Activated CD4-positive, alpha-beta T cell treated with anti-CD3 and anti-CD28 coated beads, Interleukin-2, amount 10 ng/mL, durations not matched to agents 7 days and 5 days (primary cell): ENCODE results near the gene RPSA. TPM values are rescaled to one million over a fixed set of nuclear protein-coding genes. Genes with fewer than 3 reads are reported as not detected.
A peak's percentile ranks its signal among the peaks of the same experiment; 100 is the strongest.
"Not testable (repeated sequence)": the region's sequence is repeated elsewhere in the genome, so short reads cannot be mapped to it uniquely, and the experiment has no call there.

Source experiments
- CTCF ChIA-PET: fragments of 350-600 bp; sonication (Branson Sonifier 250); formaldehyde crosslinking; loops from one replicate; lab custom pipeline; 2021; ENCODE audit warnings: antibody characterized with exemption; lab: Charles Lee
- POLR2A ChIA-PET: fragments of 350-600 bp; sonication (Branson Sonifier 250); formaldehyde crosslinking; loops from one replicate; lab custom pipeline; 2021; ENCODE audit warnings: antibody characterized with exemption; lab: Charles Lee
- DNase-seq: peaks from one replicate; pipeline ENCODE4 v3.0.0-alpha.2; 2020
- H3K27ac Mint-ChIP-seq: one replicate; pipeline ENCODE4 v1.8.0; 2021; ENCODE audit warnings: mild to moderate bottlenecking, moderate library complexity, mixed read lengths
- H3K27me3 Mint-ChIP-seq: one replicate; pipeline ENCODE4 v1.8.0; 2021; ENCODE audit warnings: mixed read lengths
- H3K36me3 Mint-ChIP-seq: one replicate; pipeline ENCODE4 v1.8.0; 2021; ENCODE audit warnings: low read depth, mixed read lengths
- H3K4me1 Mint-ChIP-seq: one replicate; pipeline ENCODE4 v1.8.0; 2021; ENCODE audit warnings: mixed read lengths
- H3K4me3 Mint-ChIP-seq: one replicate; pipeline ENCODE4 v1.8.0; 2021; ENCODE audit warnings: mild to moderate bottlenecking, moderate library complexity, mixed read lengths
- H3K9me3 Mint-ChIP-seq: one replicate; pipeline ENCODE4 v1.8.0; 2021; ENCODE audit warnings: mixed read lengths
- total RNA-seq, 2 experiments: library from RNA; stranded (reverse); gene quantifications; one replicate each; pipeline ENCODE4 v1.2.3, GENCODE V29; 2021

Gene RPSA
- total RNA-seq, 2 experiments from 2014 or later = 1,760 to 1,774 TPM

DNA sequence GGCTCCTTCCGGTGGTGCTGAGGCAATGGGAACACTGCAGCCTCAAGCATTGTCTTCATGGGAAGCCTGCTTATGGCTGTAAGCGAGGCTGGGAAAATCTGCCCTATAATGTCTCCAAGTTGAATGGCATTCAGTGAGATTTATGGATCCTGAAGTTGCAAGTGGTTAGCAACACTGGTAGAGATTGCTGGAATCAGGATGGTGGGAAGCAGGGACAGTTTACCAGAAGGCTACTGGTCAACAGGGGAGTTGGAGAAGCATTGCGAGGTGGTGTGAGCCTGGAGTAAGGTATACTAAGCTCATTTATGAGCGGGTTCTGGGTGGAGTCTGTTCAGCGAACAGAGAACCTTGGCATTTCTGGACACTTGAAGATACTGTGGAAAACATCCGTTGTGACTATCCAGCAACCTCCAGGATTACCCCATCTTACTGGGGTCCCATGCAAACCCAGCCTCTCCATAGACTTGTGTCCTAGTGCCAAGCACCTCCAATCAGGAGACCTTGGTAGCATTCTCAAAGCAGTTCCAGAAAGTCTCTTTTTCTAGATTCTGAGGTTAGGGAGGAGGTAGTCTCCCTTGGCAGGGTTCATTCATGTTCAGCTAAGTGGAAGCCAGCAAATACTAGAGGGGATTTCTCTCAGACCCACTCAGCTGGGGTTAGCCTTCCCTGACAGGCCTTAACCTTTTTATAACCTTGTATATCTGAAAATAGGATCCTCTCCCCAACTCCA lies 7.3 kb downstream of the RPSA start:
- H3K4me3 Mint-ChIP-seq = no peak overlapping the region
- no peaks in the 10 kb centered on the region for H3K9me3 Mint-ChIP-seq
- ChIA-PET CTCF (interaction anchor here (2.9 kb wide), 1 partner anchor 36 kb away, joined by 8 read pairs; no protein-coding TSS in a partner anchor), POLR2A (interaction anchor here (1.2 kb wide), 1 partner anchor 33 kb away, joined by 3 read pairs; no protein-coding TSS in a partner anchor)
- DNase-seq = no peak
- H3K4me1 Mint-ChIP-seq = peaks cover 27% of the 10 kb centered on the region
- H3K27me3 Mint-ChIP-seq = no peaks in the 10 kb centered on the region
- H3K36me3 Mint-ChIP-seq = peaks cover 58% of the 10 kb centered on the region
- H3K27ac Mint-ChIP-seq = peak overlapping the region; percentile 2

DNA sequence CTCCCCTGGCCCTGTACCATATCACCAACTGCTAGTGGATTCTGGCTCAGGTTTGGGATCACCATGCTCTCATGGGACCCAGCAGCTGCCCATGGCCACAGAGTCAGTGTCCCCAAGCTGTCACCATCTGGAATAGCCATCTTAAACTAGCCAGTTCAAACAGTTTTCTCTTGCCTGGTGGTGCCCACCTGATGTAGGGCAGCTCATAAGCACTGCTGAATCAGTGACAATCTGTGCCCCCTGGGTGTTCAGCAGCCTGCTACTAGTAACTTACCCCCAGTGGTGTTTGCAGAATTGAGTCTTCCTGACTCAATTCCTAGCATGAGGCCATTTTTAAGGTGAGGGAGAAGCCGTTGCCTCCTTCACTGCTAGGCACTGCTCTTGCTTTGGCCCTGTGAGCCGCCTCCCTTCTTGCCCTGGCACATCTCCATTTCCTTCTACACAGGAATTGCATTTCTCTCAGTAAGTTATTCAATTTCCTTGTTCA lies 7.9 kb downstream of the RPSA start:
- CTCF ChIA-PET = interaction anchor here (0.5 to 2.9 kb wide), 3 partner anchors 20 to 795 kb away, joined by 3 to 8 read pairs (median 4); no protein-coding TSS in a partner anchor
- Mint-ChIP-seq H3K4me3 (no peak overlapping the region), H3K27ac (no peak overlapping the region), H3K9me3 (no peaks in the 10 kb centered on the region), H3K27me3 (no peaks in the 10 kb centered on the region), H3K36me3 (peaks cover 52% of the 10 kb centered on the region), H3K4me1 (peaks cover 21% of the 10 kb centered on the region)
- POLR2A ChIA-PET = interaction anchor here (1.1 to 1.2 kb wide), 2 partner anchors 8 to 32 kb away, joined by 3 to 9 read pairs; partner anchors contain the start of gene RPSA
- no peak for DNase-seq

DNA sequence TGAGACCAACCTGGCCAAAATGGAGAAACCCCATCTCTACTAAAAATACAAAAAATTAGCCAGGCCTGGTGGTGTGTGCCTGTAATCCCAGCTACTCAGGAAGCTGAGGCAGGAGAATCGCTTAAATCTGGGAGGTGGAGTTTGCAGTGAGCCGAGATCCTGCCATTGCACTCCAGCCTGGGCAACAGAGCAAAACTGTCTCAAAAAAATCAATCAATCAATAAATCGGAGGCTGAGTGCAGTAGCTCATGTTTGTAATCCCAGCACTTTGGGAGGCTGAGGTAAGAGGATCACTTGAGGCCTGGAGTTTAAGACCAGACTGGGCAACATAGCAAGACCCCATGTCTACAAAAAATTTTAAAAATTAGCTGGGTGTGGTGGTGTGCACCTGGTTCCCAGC lies 8.8 kb downstream of the RPSA start:
- Mint-ChIP-seq H3K27ac (peak overlapping the region; percentile 27), H3K36me3 (peaks cover 44% of the 10 kb centered on the region), H3K4me1 (peaks cover 14% of the 10 kb centered on the region)
- not testable (repeated sequence) for H3K27me3 Mint-ChIP-seq, H3K4me3 Mint-ChIP-seq, DNase-seq, H3K9me3 Mint-ChIP-seq
- ChIA-PET POLR2A (interaction anchor here (1.1 to 1.2 kb wide), 2 partner anchors 9 to 31 kb away, joined by 3 to 9 read pairs; partner anchors contain the start of gene RPSA), CTCF (interaction anchor here (1.0 to 2.9 kb wide), 3 partner anchors 8 to 37 kb away, joined by 3 to 8 read pairs (median 4); partner anchors contain the start of gene RPSA)

DNA sequence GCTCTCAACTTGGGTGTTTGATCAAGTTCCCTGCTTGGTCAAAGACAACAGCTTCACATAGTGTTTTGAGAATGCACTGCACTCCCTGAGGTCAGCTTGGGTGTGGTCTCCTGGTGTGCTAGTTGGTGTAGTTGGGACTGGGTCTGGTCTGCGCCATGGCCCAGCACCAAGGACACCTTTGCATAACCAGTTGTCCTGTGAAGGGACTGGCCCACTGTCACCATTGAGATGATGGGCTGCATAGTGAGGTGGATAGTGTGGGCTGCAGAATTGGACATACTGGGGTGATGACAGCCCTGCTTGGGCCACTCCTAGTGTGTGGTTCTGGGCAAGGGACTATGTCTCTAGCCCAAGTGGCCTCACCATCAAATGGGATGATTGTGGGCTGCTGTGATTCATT lies 9.5 kb downstream of the RPSA start:
- H3K36me3 Mint-ChIP-seq = peaks cover 38% of the 10 kb centered on the region
- no peak for DNase-seq
- no peaks in the 10 kb centered on the region for H3K9me3 Mint-ChIP-seq
- H3K27ac Mint-ChIP-seq = no peak overlapping the region
- no peak overlapping the region for H3K4me3 Mint-ChIP-seq
- peaks cover 11% of the 10 kb centered on the region for H3K4me1 Mint-ChIP-seq
- ChIA-PET CTCF (interaction anchor here (1.0 to 2.9 kb wide), 3 partner anchors 9 to 38 kb away, joined by 3 to 8 read pairs (median 4); partner anchors contain the start of gene RPSA), POLR2A (interaction anchor here (0.7 kb wide), 1 partner anchor 24 kb away, joined by 14 read pairs; no protein-coding TSS in a partner anchor)
- H3K27me3 Mint-ChIP-seq = no peaks in the 10 kb centered on the region

DNA sequence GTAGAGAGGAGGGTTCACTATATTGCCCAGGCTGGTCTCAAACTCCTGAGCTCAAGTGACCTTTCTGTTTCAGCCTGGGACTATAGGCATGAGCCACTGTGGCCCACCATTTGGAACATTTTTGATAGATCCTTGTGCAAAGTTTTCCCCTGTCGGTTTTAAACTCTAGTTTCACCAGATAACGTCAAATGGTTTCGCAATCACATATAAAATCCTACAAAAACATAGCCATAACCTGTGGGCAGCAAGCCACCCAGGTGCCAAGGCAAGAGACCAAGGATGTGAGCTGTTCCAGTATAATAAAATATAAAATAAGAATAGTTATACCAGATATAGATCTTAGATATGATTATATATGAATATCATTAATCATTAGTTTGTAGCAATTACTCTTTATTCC lies 10.5 kb downstream of the RPSA start:
- H3K9me3 Mint-ChIP-seq, H3K4me1 Mint-ChIP-seq, DNase-seq, H3K27ac Mint-ChIP-seq, H3K4me3 Mint-ChIP-seq, H3K27me3 Mint-ChIP-seq: not testable (repeated sequence)
- ChIA-PET POLR2A (interaction anchor here (1.2 kb wide), 1 partner anchor 9 kb away, joined by 5 read pairs; no protein-coding TSS in a partner anchor), CTCF (interaction anchor here (1.1 kb wide), 1 partner anchor 128 kb away, joined by 3 read pairs; no protein-coding TSS in a partner anchor)
- H3K36me3 Mint-ChIP-seq = peaks cover 28% of the 10 kb centered on the region

DNA sequence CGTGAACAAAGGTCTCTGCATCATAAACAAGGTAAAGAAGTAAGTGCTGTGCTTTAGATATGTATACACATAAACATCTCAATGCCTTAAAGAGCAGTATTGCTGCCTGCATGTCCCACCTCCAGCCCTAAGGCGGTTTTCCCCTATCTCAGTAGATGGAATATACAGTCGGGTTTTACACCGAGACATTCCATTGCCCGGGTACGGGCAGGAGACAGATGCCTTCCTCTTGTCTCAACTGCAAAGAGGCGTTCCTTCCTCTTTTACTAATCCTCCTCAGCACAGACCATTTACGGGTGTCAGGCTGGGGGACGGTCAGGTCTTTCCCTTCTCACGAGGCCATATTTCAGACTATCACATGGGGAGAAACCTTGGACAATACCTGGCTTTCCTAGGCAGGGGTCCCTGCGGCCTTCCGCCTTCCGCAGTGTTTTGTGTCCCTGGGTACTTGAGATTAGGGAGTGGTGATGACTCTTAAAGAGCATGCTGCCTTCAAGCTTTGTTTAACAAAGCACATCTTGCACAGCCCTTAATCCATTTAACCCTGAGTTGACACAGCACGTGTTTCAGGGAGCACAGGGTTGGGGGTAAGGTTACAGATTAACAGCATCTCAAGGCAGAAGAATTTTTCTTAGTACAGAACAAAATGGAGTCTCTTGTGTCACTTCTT lies 12.2 kb downstream of the RPSA start:
- H3K4me3 Mint-ChIP-seq, H3K9me3 Mint-ChIP-seq, POLR2A ChIA-PET, H3K4me1 Mint-ChIP-seq, DNase-seq, CTCF ChIA-PET, H3K27ac Mint-ChIP-seq, H3K27me3 Mint-ChIP-seq: not testable (repeated sequence)
- H3K36me3 Mint-ChIP-seq = peaks cover 12% of the 10 kb centered on the region

DNA sequence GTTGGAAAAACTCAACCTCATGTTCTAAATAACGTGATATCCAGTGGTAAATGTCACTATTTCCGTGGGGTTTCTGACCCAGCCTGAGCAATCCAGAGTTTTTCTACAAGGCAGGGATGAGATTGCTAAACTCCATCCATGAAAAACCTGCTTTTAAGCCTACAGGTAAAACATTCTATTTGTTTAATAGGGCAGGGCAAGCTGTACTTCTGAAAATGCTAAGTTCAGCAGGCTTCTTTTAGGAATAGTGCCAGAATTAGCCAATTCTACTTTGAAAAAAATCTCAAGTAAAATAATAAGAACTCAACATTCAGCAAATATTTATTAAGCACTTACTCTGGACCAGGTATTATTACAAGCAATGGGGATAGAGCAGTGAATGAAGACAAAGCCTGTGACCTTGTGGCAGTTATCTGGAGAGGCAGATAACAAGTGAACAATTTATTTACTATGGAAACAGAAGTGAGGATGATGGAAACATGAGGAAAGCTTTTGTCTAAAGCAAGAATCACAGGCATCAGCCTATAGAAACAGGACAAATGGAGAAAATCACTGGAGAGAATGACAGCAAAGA lies 13.3 kb downstream of the RPSA start:
- DNase-seq = no peak
- H3K36me3 Mint-ChIP-seq = peaks cover 3% of the 10 kb centered on the region
- H3K4me1 Mint-ChIP-seq = no peaks in the 10 kb centered on the region
- CTCF ChIA-PET = interaction anchor here (1.1 kb wide), 1 partner anchor 12 kb away, joined by 4 read pairs; no protein-coding TSS in a partner anchor
- H3K9me3 Mint-ChIP-seq = no peaks in the 10 kb centered on the region
- H3K27me3 Mint-ChIP-seq = no peaks in the 10 kb centered on the region
- POLR2A ChIA-PET = no interaction called here
- H3K4me3 Mint-ChIP-seq = no peak overlapping the region
- no peak overlapping the region for H3K27ac Mint-ChIP-seq

DNA sequence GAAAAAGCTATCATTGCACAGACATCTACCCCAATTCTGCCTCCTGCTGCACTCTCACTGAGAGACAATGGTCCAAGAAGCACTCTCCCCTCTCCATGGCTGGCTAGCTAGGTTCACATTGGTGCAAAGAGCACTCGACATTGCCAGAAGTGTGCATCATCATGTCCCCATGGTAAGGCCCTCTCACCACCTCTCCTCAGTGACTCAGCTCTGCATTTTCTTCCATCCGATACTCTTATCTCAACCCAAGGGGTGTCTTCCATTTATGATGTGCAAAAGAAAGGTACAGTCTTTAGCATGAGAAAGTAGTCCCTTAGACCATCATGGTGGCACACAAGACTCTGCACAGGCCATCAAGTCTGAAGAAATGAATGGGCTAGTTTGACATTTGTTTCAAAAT lies 14.0 kb downstream of the RPSA start:
- Mint-ChIP-seq H3K4me1 (no peaks in the 10 kb centered on the region), H3K9me3 (no peaks in the 10 kb centered on the region), H3K27ac (no peak overlapping the region), H3K36me3 (peaks cover 2% of the 10 kb centered on the region), H3K4me3 (no peak overlapping the region), H3K27me3 (no peaks in the 10 kb centered on the region)
- no peak for DNase-seq
- ChIA-PET CTCF (interaction anchor here (1.1 kb wide), 1 partner anchor 13 kb away, joined by 4 read pairs; no protein-coding TSS in a partner anchor), POLR2A (no interaction called here)

DNA sequence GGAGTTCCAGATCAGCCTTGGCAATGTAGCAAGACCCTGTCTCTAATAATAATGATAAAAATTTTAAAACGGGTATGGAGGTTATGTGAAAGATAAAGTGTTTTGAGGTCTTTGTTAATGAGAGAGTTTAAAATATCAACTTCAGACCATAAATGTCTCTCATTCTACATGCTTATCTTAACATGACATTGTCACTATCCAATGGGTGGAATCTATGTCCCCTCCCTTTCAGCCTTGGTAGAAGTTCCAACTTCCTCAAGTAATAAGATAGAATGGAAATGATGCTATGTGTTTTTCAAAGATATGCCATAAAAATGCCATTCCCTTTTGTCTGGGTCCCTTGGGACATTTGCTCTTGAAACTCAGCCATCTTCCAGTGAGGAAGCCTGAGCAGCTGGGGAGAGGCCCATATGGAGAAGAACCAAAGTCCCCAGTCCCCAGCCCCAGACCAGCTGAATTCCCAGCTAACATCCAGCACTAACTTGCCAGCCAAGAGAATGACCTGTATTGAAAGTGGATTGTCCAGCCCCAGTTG lies 17.0 kb downstream of the RPSA start:
- CTCF ChIA-PET = interaction anchor here (0.6 kb wide), 1 partner anchor 14 kb away, joined by 3 read pairs; no protein-coding TSS in a partner anchor
- no peak overlapping the region for H3K4me3 Mint-ChIP-seq
- no peaks in the 10 kb centered on the region for H3K27me3 Mint-ChIP-seq

DNA sequence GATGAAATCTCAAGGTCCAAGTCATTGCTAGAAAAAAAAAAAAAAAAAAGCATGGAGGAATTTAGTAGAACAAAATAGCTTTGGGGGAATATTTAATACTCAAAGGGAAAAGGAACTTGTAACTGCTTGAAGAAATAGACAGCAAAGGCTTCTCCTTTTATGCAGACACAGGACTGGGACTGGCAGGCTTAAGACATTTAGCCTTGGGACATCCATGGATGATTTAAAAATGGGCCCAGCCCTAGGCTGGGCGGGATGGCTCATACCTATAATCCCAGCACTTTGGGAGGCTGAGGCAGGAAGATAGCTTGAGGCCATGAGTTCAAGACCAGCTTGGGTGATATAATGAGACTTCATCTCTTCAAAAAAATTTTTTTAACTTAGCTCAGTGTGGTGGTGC lies 19.8 kb downstream of the RPSA start:
- no peak for DNase-seq
- no peak overlapping the region for H3K27ac Mint-ChIP-seq
- POLR2A ChIA-PET = no interaction called here
- H3K36me3 Mint-ChIP-seq = no peaks in the 10 kb centered on the region
- no peak overlapping the region for H3K4me3 Mint-ChIP-seq
- no peaks in the 10 kb centered on the region for H3K9me3 Mint-ChIP-seq
- CTCF ChIA-PET = no interaction called here
- H3K27me3 Mint-ChIP-seq = peaks cover 3% of the 10 kb centered on the region
- no peaks in the 10 kb centered on the region for H3K4me1 Mint-ChIP-seq

More for the DNA sequence above, 17.0 kb downstream of the RPSA start:
- POLR2A ChIA-PET = no interaction called here
- no peaks in the 10 kb centered on the region for H3K9me3 Mint-ChIP-seq
- H3K27ac Mint-ChIP-seq = no peak overlapping the region
- H3K4me1 Mint-ChIP-seq = no peaks in the 10 kb centered on the region
- H3K36me3 Mint-ChIP-seq = no peaks in the 10 kb centered on the region
- DNase-seq = no peak

DNA sequence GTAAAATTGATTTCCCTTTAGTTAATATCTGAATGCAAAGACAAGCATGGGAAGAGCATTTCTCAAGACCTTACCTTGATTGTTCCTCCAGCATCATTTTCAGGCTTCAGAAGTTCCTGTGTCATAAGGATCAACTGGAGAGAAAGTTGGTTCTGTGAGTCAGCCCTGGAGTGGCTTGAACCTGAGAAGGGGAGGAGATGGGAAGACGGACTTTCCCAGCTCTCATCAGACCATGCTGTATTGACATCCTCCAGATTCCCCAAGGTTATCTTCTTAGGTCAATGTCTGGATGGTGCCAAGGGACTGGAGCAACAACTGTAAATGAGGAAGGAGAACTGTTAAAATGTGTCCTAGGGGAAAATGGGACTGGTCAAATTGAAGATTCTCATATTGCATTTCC lies 21.0 kb downstream of the RPSA start:
- DNase-seq = no peak
- Mint-ChIP-seq H3K9me3 (no peaks in the 10 kb centered on the region), H3K27ac (no peak overlapping the region), H3K36me3 (no peaks in the 10 kb centered on the region), H3K4me3 (no peak overlapping the region), H3K27me3 (peaks cover 3% of the 10 kb centered on the region), H3K4me1 (no peaks in the 10 kb centered on the region)
- POLR2A ChIA-PET = no interaction called here
- CTCF ChIA-PET = no interaction called here

DNA sequence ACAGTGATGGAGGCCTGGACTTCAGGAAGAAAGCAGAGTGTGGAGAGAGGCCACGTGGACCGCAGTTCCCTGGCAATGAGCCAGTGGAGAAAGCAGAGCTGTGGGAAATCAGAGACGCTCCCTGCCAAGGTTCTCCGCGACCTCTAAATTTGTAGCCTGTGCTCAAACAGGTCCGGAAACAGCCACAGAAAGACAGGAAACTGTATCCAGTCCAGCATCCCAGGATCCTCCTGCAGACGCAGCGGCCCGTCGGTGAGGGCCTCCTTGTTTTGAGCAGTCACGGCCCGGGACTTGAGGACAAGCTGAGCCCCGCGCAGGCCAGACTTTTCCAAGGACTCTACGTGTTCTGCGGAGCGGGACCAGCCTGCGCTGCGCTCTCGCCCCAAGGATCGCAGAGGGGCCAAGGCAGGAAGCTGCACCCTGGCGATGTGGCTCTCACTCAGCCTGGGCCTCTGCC lies 22.3 kb downstream of the RPSA start:
- ChIA-PET POLR2A (no interaction called here), CTCF (interaction anchor here (1.6 kb wide), 1 partner anchor 19 kb away, joined by 4 read pairs; no protein-coding TSS in a partner anchor)
- peaks cover 3% of the 10 kb centered on the region for H3K27me3 Mint-ChIP-seq
- no peak overlapping the region for H3K27ac Mint-ChIP-seq
- no peak for DNase-seq
- no peaks in the 10 kb centered on the region for H3K9me3 Mint-ChIP-seq
- no peaks in the 10 kb centered on the region for H3K4me1 Mint-ChIP-seq
- no peaks in the 10 kb centered on the region for H3K36me3 Mint-ChIP-seq
- no peak overlapping the region for H3K4me3 Mint-ChIP-seq
